WTC11 (cell line): ENCODE data around the gene ZBTB7C.

Experiments
- CREB1 ChIP-seq: sonication (generic); formaldehyde crosslinking; IDR thresholded peaks from 2 replicates; pipeline ENCODE4 v1.8.0; 2023; ENCODE audit warnings: mild to moderate bottlenecking, missing genetic modification reagents
- ESRRA ChIP-seq: sonication (generic); formaldehyde crosslinking; IDR thresholded peaks from 2 replicates; pipeline ENCODE4 v1.8.1; 2022; ENCODE audit warnings: mild to moderate bottlenecking, missing genetic modification reagents, borderline replicate concordance
- JUN ChIP-seq: sonication (generic); formaldehyde crosslinking; IDR thresholded peaks from 2 replicates; pipeline ENCODE4 v1.8.0; 2023; ENCODE audit warnings: mild to moderate bottlenecking, missing genetic modification reagents
- NFYB ChIP-seq: sonication (generic); formaldehyde crosslinking; conservative IDR thresholded peaks from 2 replicates; pipeline ENCODE4 v1.8.0; 2022; ENCODE audit warnings: low read depth, missing genetic modification reagents
- OVOL2 ChIP-seq: fragments of 250-450 bp; sonication (Bioruptor Pico); IDR thresholded peaks from 2 replicates; pipeline ENCODE4 v1.9.0; 2021; ENCODE audit warnings: mild to moderate bottlenecking, borderline replicate concordance
- SP1 ChIP-seq: sonication (generic); formaldehyde crosslinking; conservative IDR thresholded peaks from 2 replicates; pipeline ENCODE4 v1.8.1; 2022; ENCODE audit warnings: missing genetic modification reagents
- ZNF121 ChIP-seq: sonication (generic); formaldehyde crosslinking; IDR thresholded peaks from 2 replicates; pipeline ENCODE4 v1.8.0; 2023; ENCODE audit warnings: missing genetic modification reagents
- ZNF219 ChIP-seq: sonication (generic); formaldehyde crosslinking; IDR thresholded peaks from 2 replicates; pipeline ENCODE4 v1.8.0; 2023; ENCODE audit warnings: missing genetic modification reagents, mild to moderate bottlenecking, borderline replicate concordance
- TF ChIP-seq, protein P1 (sequence below): fragments of 200-600 bp; IDR thresholded peaks from 2 replicates; pipeline ENCODE4 v1.8.0; 2022; ENCODE audit warnings: antibody characterized with exemption
- TF ChIP-seq, protein P2 (sequence below): sonication (generic); formaldehyde crosslinking; conservative IDR thresholded peaks from 2 replicates; pipeline ENCODE4 v1.8.1; 2023; ENCODE audit warnings: mild to moderate bottlenecking, low read depth, missing genetic modification reagents, moderate library complexity
- TF ChIP-seq, protein P3 (sequence below): sonication (generic); formaldehyde crosslinking; IDR thresholded peaks from 2 replicates; pipeline ENCODE4 v1.8.1; 2022; ENCODE audit warnings: mild to moderate bottlenecking, missing genetic modification reagents, moderate library complexity, borderline replicate concordance
- TF ChIP-seq, protein P4 (sequence below): sonication (generic); formaldehyde crosslinking; IDR thresholded peaks from 2 replicates; pipeline ENCODE4 v1.8.1; 2023; ENCODE audit warnings: mild to moderate bottlenecking, missing genetic modification reagents, moderate library complexity
- TF ChIP-seq, protein P5 (sequence below): sonication (generic); formaldehyde crosslinking; IDR thresholded peaks from 2 replicates; pipeline ENCODE4 v1.8.0; 2022; ENCODE audit warnings: mild to moderate bottlenecking, missing genetic modification reagents

DNA sequence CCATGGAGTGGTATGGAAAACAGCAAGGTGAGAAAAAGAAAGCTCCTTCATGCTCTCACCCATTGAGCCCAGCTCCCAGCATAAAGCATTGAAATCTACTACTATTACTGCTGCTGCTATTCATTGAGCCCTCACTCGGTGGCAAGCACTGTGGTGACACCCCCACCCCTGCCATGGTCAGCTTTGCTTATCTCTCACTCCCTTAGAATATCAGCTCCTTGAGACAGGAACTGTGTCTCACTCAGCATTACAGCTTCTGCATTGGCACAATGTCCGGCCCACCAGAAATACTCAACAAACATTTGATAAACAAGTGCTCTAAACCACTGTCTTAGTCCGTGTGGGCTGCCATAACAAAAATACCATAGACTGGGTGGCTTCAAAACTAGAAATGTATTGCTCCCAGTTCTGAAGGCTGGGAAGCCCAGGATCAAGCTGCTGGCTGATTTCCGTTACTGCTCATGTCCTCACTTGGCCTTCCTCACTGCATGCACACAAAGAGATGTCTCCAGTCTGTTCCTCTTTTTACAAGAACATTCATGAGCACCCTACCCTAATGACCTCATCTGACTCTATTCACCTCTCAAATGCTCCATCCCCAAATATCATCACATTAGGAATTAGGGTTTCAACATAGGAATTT is 116.3 kb downstream of the ZBTB7C start:
- TF ChIP-seq SP1 (CRISPR knock-in tag) = no peak
- TF ChIP-seq, protein P1, sequence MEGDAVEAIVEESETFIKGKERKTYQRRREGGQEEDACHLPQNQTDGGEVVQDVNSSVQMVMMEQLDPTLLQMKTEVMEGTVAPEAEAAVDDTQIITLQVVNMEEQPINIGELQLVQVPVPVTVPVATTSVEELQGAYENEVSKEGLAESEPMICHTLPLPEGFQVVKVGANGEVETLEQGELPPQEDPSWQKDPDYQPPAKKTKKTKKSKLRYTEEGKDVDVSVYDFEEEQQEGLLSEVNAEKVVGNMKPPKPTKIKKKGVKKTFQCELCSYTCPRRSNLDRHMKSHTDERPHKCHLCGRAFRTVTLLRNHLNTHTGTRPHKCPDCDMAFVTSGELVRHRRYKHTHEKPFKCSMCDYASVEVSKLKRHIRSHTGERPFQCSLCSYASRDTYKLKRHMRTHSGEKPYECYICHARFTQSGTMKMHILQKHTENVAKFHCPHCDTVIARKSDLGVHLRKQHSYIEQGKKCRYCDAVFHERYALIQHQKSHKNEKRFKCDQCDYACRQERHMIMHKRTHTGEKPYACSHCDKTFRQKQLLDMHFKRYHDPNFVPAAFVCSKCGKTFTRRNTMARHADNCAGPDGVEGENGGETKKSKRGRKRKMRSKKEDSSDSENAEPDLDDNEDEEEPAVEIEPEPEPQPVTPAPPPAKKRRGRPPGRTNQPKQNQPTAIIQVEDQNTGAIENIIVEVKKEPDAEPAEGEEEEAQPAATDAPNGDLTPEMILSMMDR = no peak
- TF ChIP-seq, protein P2, sequence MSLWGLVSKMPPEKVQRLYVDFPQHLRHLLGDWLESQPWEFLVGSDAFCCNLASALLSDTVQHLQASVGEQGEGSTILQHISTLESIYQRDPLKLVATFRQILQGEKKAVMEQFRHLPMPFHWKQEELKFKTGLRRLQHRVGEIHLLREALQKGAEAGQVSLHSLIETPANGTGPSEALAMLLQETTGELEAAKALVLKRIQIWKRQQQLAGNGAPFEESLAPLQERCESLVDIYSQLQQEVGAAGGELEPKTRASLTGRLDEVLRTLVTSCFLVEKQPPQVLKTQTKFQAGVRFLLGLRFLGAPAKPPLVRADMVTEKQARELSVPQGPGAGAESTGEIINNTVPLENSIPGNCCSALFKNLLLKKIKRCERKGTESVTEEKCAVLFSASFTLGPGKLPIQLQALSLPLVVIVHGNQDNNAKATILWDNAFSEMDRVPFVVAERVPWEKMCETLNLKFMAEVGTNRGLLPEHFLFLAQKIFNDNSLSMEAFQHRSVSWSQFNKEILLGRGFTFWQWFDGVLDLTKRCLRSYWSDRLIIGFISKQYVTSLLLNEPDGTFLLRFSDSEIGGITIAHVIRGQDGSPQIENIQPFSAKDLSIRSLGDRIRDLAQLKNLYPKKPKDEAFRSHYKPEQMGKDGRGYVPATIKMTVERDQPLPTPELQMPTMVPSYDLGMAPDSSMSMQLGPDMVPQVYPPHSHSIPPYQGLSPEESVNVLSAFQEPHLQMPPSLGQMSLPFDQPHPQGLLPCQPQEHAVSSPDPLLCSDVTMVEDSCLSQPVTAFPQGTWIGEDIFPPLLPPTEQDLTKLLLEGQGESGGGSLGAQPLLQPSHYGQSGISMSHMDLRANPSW = no peak
- no peak for TF ChIP-seq CREB1
- TF ChIP-seq, protein P3, sequence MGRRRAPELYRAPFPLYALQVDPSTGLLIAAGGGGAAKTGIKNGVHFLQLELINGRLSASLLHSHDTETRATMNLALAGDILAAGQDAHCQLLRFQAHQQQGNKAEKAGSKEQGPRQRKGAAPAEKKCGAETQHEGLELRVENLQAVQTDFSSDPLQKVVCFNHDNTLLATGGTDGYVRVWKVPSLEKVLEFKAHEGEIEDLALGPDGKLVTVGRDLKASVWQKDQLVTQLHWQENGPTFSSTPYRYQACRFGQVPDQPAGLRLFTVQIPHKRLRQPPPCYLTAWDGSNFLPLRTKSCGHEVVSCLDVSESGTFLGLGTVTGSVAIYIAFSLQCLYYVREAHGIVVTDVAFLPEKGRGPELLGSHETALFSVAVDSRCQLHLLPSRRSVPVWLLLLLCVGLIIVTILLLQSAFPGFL (CRISPR knock-in tag) = no peak
- TF ChIP-seq JUN (CRISPR knock-in tag) = no peak
- TF ChIP-seq NFYB (CRISPR knock-in tag) = no peak
- TF ChIP-seq ZNF121 = no peak
- TF ChIP-seq ESRRA (CRISPR knock-in tag) = no peak
- TF ChIP-seq, protein P4, sequence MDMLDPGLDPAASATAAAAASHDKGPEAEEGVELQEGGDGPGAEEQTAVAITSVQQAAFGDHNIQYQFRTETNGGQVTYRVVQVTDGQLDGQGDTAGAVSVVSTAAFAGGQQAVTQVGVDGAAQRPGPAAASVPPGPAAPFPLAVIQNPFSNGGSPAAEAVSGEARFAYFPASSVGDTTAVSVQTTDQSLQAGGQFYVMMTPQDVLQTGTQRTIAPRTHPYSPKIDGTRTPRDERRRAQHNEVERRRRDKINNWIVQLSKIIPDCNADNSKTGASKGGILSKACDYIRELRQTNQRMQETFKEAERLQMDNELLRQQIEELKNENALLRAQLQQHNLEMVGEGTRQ (CRISPR knock-in tag) = no peak
- no peak for TF ChIP-seq ZNF219
- no peak for TF ChIP-seq OVOL2 (CRISPR knock-in tag)
- TF ChIP-seq, protein P5, sequence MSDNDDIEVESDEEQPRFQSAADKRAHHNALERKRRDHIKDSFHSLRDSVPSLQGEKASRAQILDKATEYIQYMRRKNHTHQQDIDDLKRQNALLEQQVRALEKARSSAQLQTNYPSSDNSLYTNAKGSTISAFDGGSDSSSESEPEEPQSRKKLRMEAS (CRISPR knock-in tag) = no peak
